HG03354 (cell line): ENCODE data around the gene UBXN2A.
A peak's percentile ranks its signal among the peaks of the same experiment; 100 is the strongest.
"Not testable (repeated sequence)": the region's sequence is repeated elsewhere in the genome, so short reads cannot be mapped to it uniquely, and the experiment has no call there.

Experiments used
- ATAC-seq: cut with Tn5 transposase; IDR thresholded peaks from one replicate; pipeline ENCODE4 v1.9.1; 2021; ENCODE audit warnings: mild to moderate bottlenecking; ENCODE audit not compliant: unreplicated experiment, poor library complexity, severe bottlenecking

The UBXN2A gene

DNA sequence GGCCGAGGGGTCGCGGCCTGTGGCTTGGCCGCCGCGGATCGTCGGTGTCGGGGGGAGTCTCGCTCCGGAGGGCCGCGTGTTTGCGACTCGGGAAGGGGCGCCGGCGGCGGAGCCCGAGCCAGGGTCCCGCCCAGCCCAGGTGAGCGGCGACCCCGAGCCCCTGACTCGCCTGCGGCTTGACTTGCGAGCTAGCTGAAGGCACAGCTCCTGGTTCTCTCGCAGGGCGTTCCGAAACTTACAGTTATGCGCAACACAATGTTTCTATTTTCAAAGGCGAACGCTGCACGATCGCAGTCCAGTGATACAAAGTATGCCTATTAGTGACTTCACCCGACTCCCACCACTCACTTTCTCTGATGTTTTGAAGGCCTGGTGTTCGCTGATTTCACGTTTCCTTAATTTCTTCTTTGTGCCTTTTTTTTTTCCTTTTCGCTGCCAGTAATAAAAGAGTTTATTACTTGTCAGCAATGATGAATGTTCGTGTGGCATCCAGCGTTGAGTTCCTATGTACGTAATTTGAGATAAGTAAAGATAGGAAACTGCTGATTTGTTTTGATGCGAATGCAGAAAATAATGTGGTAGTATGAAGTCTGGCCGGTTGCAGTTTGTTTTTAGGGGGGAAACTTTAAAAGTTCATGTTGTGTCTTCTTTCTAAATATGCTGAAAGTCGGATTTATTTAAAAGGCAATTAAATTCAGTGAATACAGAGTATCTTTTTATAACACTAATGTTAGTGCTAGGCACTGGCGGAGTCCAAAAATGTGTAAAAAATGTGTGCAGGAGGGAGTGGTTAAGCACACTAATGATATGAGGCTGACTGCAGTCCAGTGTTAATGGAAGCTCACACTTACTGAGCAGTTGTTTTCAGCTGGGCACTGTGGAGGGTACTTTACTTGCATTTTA lies 706 bp downstream of the UBXN2A start:
- peak; percentile 73 for ATAC-seq

GRCh38 chr2:23941644-23942043 lies 1.4 kb downstream of the UBXN2A start:
- ATAC-seq, result no peak

- ATAC-seq, result no peak
Observed at GRCh38 chr2:23943666-23944065, 3.4 kb downstream of the UBXN2A start.

GRCh38 chr2:23944527-23944926 lies 4.3 kb downstream of the UBXN2A start:
- ATAC-seq, result no peak

- no peak for ATAC-seq
Observed at GRCh38 chr2:23944976-23945375, 4.7 kb downstream of the UBXN2A start.

DNA sequence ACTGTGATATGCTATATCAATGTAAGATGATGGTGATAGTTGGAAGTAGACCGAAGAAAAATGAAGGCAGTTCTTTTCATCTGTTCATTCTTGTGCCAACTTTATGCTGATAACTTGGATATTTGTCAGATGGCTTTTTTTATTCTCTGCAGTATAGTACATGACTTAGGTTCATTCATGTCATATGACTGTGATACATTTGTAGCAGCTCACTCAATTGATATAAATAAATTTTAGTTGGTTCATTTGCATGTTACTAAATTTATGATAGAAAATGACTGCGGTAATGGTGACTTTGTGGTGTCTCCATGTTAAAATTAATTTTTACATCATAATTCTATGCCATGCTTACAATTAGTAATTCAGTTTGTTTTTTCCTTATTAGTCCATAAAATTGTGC lies 7.1 kb downstream of the UBXN2A start:
- no peak for ATAC-seq

GRCh38 chr2:23952558-23952957 lies 12.3 kb downstream of the UBXN2A start:
- not testable (repeated sequence) for ATAC-seq

DNA sequence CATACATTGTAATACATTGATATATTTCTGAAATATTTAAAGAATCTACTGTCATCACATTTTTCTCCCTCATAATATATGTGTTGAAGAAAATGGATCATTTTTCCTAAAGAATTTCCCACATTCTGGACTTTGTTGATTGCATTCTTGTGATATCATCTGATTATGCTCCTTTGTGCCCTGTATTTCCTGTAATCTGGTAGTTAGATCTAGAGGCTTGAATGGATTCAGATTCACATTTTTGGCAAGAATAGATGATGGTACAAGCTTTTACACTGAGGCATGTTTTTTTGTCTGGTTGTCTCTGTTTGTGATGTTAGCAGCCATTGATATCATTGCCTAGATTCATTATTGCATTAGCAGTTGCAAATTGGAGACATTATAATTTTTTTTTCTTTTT lies 13.4 kb downstream of the UBXN2A start:
- ATAC-seq, result no peak

DNA sequence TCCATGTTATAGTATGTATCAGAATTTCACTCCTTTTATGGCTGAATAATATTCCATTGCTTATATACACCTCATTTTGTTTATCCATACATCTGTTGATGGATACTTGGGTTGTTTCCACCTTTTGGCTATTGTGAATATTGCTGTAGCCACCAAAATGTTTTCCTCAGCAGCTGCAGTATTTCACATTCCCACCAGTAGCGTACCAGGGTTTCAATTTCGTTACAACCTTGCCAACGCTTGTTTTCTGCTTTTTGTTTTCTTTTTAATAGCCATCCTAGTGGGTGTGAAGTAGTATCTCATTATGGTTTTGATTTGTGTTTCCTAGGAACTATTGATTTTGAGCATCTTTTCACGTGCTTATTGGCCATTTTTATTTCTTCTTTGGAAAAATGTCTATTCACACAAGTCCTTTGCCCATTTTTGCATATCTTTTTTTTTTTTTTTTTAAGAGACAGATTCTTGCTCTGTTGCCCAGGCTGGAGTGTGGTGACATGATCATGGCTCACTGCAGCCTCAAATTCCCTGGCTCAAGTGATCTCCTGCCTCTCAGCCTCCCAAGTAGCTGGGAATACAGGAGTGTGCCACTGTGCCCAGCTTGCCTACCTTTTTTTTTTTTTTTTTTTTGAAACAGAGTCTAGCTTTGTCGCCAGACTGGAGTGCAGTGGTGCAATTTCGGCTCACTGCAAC lies 14.2 kb downstream of the UBXN2A start:
- no peak for ATAC-seq

GRCh38 chr2:23967846-23968245 lies 27.6 kb downstream of the UBXN2A start:
- no peak for ATAC-seq

- ATAC-seq, result no peak
Observed at GRCh38 chr2:23976883-23977282, 36.6 kb downstream of the UBXN2A start.

DNA sequence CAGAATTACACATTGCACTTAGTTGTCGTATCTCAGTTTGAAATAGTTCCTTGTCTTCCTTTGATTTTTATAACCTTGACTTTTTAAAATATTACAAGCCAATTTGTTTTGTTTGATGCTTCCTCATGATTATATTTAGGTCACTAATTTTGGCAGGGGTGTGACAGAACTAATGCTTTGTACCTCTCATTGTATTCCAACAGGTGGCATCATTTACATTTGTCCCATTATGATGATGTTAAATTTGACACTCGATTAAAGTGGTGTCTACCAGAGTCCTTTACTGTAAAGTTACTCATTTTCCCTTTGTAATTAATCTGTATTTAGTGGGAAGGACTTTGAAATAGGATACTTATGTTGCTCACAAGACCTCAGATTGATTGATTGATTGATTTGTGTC lies 48.1 kb downstream of the UBXN2A start:
- ATAC-seq, result no peak

DNA sequence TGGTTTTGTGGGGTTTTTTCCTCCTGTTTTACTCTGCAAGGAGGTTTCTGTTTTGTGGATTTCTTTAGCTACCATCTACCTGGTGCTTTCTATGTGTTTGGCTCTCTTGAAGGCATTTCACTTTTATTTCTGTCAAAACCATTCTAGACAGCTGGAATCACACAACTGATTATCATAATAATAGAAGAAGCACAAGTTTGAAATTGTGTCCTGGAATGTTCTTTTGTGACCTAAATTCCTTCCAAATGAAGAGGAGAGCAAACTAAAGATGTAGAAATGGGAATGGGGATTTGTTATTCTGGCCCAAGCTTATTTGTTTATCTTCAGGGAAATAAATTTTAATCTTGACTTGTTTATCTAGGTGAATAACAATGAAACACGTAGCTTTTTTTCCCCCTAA lies 52.7 kb downstream of the UBXN2A start:
- no peak for ATAC-seq

GRCh38 chr2:23993736-23994269 lies 53.5 kb downstream of the UBXN2A start:
- no peak for ATAC-seq

DNA sequence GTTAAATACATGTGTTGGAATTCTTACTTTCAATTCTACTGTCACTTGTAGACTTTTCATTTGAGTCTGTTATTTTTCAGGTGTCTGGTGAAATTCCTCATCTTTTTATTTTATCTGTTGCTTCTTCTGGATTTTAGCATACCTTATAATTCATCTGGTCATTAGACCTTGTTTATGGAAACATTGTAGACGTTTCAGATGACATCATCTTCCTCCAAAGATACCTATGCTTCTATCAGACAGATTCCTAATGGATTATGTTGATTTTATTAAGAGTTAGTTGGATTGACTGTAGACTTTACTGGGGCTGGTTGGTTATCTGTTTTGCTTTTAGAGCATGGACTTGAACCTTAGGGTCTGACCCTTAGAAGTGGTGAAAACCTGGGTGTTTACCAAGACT lies 54.3 kb downstream of the UBXN2A start:
- no peak for ATAC-seq

- no peak for ATAC-seq
Observed at GRCh38 chr2:24007693-24008092, 67.4 kb downstream of the UBXN2A start.

DNA sequence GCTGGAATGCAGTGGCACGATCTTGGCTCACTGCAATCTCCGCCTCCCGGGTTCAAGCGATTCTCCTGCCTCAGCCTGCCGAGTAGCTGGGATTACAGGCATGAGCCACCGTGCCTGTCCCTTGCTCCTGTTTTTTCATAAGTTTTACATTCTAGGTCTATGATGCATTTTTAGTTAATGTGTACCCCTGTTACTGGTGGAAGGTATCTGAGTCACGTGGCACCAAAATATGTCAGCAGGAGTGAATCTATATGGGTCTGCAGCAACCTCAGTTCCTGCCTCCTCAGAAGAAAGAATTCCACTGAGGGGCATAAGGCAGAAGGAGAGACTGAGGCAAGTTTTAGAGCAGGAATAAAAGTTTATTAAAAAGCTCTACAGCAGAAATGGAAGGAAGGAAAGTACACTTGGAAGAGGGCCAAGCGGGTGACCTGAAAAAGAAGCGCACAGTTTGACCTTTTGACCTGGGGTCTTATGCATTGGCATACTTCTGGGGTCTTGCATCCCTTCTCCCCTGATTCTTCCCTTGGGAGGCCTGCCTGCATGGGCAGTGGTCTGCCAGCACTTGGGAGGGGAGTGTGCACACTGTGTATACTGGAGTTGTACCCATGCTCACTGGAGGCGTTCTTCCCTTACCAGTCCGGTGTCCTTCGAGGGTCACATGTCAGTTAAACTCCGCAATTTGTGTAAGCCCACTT lies 68.6 kb downstream of the UBXN2A start:
- ATAC-seq, result no peak

DNA sequence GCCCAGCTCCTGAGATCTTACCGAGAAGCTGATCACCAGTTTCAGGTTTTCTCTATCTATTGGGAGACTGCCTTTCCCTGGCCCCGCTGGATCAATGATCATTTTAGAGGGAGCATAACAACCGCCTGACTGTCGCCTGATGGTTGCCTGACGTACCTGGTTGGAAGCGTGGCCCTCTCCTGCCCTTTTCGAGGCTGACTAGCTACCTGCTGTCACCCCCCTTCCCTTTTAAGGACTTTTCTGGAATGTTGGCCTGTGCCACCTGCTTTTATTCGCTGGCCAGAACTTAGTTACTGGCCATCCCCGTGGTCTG lies 69.1 kb downstream of the UBXN2A start:
- ATAC-seq, result no peak

- ATAC-seq, result no peak
Observed at GRCh38 chr2:24009680-24010476, 69.6 kb downstream of the UBXN2A start, which contains the start of gene MFSD2B. Gene MFSD2B, plus strand, starts transcription at chr2:24010085. Its CDS starts 12 bp downstream, at chr2:24010097.
